ENCODE measurements around the gene RLN2.
"Not testable (repeated sequence)": the region's sequence is repeated elsewhere in the genome, so short reads cannot be mapped to it uniquely, and the experiment has no call there.

The RLN2 gene, protein sequence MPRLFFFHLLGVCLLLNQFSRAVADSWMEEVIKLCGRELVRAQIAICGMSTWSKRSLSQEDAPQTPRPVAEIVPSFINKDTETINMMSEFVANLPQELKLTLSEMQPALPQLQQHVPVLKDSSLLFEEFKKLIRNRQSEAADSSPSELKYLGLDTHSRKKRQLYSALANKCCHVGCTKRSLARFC

DNA sequence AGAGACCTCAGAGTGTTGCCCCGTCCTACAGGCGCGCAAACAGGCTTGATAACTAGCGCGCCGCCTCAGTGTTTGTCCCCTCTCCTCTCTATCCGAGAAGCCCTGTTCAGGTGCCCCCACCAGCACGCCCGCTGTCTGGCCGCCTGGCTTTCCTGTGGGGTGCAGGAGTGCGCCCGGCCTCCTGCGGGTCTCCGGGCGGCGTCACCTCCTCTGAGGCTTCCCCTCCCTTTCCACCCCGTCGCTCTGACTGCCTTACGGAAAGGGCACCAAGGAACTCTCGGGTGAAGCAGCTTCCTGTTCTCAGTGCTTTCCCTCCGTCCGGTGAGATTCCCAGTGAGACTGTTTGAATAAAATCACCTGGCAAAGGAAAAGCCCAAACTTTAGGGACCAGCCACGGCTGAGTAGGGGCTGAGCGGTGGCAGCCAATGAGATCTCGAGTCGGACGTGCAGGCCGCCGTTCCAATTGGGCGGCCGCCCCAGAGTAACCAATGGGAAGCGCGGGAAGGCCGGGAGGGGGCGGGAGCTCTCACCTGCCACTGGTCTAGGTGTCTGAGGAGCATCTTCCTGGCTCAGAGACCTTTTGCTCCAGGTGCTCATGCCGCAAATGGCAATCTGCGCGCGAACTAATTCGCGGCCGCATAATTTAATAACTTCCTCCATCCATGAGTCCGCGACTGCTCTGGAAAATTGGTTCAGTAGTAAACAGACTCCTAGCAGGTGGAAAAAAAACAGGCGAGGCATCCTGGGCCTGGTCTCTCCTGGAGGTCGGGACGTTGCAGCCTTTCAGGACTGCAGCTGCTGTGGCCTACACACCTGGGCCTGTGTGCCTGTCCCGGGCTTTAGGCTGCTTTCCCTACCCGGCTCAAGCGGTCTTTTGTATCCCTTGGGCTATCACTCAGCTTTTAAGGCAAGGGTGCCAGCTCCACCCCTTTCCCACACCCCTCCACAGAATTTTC lies at the start of gene RLN2:
RLN2 (minus strand) TSS at position 877 of the 956 bp plus-strand sequence; CDS start at position 741, 136 bp downstream.
- not testable (repeated sequence) for H3K36me3 ChIP-seq (ENCODE audit: low read depth); H3K27me3 ChIP-seq (ENCODE audit: insufficient read depth, poor library complexity, severe bottlenecking); DNase-seq (ENCODE audit: low spot score); H3K4me3 ChIP-seq (ENCODE audit: severe bottlenecking); H3K4me1 ChIP-seq (ENCODE audit: insufficient read depth, poor library complexity, severe bottlenecking); H3K27ac ChIP-seq (ENCODE audit: poor library complexity, severe bottlenecking); H3K9me3 ChIP-seq (ENCODE audit: severe bottlenecking)
- ATAC-seq (ENCODE audit: low read depth) = peak; percentile 99

DNA sequence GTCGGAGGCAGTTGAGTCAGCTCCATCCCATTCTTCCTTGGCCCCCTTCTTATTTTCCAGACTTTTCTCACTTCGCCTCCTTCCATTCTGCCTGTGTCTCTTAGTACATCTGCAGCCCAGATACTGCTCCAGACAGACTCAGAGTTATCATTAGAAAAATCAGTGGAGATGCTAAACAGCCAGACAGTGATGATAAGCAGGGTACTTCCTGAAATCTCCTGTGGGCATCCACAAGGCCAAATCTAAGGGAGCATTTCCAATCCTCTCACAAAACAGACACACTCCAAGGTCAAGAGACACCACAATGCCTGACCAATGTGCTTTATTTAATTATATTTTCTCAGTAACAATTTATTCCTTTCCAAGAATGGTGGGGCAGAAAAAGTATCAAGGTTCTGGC lies 49.7 kb upstream of the RLN2 start:
- Histone ChIP-seq H3K4me1 (ENCODE audit: insufficient read depth, poor library complexity, severe bottlenecking) (no peaks in the 10 kb centered on the region), H3K9me3 (ENCODE audit: severe bottlenecking) (no peaks in the 10 kb centered on the region), H3K4me3 (ENCODE audit: severe bottlenecking) (no peak overlapping the region), H3K36me3 (ENCODE audit: low read depth) (no peaks in the 10 kb centered on the region), H3K27me3 (ENCODE audit: insufficient read depth, poor library complexity, severe bottlenecking) (no peaks in the 10 kb centered on the region), H3K27ac (ENCODE audit: poor library complexity, severe bottlenecking) (no peak overlapping the region)
- TF ChIP-seq, protein P1, sequence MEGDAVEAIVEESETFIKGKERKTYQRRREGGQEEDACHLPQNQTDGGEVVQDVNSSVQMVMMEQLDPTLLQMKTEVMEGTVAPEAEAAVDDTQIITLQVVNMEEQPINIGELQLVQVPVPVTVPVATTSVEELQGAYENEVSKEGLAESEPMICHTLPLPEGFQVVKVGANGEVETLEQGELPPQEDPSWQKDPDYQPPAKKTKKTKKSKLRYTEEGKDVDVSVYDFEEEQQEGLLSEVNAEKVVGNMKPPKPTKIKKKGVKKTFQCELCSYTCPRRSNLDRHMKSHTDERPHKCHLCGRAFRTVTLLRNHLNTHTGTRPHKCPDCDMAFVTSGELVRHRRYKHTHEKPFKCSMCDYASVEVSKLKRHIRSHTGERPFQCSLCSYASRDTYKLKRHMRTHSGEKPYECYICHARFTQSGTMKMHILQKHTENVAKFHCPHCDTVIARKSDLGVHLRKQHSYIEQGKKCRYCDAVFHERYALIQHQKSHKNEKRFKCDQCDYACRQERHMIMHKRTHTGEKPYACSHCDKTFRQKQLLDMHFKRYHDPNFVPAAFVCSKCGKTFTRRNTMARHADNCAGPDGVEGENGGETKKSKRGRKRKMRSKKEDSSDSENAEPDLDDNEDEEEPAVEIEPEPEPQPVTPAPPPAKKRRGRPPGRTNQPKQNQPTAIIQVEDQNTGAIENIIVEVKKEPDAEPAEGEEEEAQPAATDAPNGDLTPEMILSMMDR (IDR thresholded peaks at IDR 0.05; ENCODE audit: poor library complexity, severe bottlenecking) = no peak
- ATAC-seq (ENCODE audit: low read depth) = no peak
- no peak for DNase-seq (ENCODE audit: low spot score)

DNA sequence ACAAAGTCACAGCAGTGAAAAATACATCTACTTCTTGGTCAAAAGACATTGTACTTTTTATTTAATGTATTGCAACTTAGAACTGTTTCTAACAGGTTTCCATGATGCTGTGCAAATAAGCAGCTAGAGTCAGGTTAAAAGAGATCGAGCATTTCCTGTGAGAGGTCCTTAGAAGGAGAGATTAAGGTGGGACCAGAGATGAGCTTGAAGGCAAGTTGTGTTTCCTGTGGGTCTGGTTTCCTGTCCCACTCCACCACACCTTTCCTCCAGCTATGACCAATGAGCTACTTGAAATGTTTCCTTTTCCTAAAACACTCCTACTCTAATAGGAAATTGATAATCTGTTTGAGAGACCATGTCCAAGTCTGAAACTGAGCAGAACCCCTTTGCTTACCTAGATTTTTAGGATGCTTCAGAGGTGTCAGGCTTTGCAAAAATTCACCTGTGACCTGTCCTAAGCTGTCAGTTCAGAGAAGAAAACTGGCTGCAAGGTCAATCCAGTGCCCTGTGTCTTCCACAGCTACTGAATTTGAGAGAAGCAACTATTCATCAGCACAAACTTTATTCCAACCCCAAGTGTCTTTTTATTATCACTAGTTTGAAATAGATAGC lies 48.2 kb upstream of the RLN2 start:
- no peaks in the 10 kb centered on the region for H3K36me3 ChIP-seq (ENCODE audit: low read depth)
- H3K9me3 ChIP-seq (ENCODE audit: severe bottlenecking) = no peaks in the 10 kb centered on the region
- H3K27ac ChIP-seq (ENCODE audit: poor library complexity, severe bottlenecking) = no peak overlapping the region
- H3K4me1 ChIP-seq (ENCODE audit: insufficient read depth, poor library complexity, severe bottlenecking) = no peaks in the 10 kb centered on the region
- DNase-seq (ENCODE audit: low spot score) (no peak), ATAC-seq (ENCODE audit: low read depth) (no peak)
- H3K4me3 ChIP-seq (ENCODE audit: severe bottlenecking) = no peak overlapping the region
- TF ChIP-seq, protein P1 (IDR thresholded peaks at IDR 0.05; ENCODE audit: poor library complexity, severe bottlenecking) = no peak
- no peaks in the 10 kb centered on the region for H3K27me3 ChIP-seq (ENCODE audit: insufficient read depth, poor library complexity, severe bottlenecking)

DNA sequence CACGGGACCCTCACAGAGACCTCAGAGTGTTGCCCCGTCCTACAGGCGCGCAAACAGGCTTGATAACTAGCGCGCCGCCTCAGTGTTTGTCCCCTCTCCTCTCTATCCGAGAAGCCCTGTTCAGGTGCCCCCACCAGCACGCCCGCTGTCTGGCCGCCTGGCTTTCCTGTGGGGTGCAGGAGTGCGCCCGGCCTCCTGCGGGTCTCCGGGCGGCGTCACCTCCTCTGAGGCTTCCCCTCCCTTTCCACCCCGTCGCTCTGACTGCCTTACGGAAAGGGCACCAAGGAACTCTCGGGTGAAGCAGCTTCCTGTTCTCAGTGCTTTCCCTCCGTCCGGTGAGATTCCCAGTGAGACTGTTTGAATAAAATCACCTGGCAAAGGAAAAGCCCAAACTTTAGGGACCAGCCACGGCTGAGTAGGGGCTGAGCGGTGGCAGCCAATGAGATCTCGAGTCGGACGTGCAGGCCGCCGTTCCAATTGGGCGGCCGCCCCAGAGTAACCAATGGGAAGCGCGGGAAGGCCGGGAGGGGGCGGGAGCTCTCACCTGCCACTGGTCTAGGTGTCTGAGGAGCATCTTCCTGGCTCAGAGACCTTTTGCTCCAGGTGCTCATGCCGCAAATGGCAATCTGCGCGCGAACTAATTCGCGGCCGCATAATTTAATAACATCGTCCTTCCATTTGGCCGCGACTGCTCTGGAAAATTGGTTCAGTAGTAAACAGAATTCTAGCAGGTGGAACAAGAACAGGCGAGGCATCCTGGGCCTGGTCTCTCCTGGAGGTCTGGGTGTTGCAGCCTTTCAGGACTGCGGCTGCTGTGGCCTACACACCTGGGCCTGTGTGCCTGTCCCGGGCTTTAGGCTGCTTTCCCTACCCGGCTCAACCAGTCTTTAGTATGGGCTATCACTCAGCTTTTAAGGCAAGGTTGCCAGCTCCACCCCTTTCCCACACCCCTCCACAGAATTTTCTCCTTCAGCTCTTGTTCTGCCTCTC lies 34.8 kb upstream of the RLN2 start, which contains the start of gene RLN1:
RLN1 (minus strand) TSS at position 885 of the 990 bp plus-strand sequence; CDS start at position 755, 130 bp downstream.
- H3K4me3 ChIP-seq (ENCODE audit: severe bottlenecking); H3K27ac ChIP-seq (ENCODE audit: poor library complexity, severe bottlenecking); H3K9me3 ChIP-seq (ENCODE audit: severe bottlenecking); H3K27me3 ChIP-seq (ENCODE audit: insufficient read depth, poor library complexity, severe bottlenecking); H3K4me1 ChIP-seq (ENCODE audit: insufficient read depth, poor library complexity, severe bottlenecking); H3K36me3 ChIP-seq (ENCODE audit: low read depth); DNase-seq (ENCODE audit: low spot score): not testable (repeated sequence)
- ATAC-seq (ENCODE audit: low read depth) = peak; percentile 100

DNA sequence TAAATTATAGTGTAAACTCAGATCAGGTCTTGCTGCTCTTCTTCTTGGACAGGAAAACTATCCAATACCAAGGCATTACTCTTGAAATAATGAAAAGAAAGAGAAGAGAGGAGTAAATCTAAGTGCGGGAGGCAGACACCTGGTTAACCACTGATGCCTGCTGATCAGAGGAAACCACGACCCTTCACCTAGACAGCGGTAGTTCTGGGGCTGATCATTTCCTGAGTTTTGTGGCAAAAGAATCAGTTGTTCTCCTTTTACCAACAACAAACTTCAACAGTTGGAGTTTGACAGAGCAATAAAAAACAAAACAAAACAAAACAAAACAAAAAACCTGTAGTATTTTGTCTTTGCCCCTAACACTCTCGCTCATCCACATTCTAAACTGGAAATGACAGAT lies 32.2 kb upstream of the RLN2 start:
- Histone ChIP-seq H3K4me1 (ENCODE audit: insufficient read depth, poor library complexity, severe bottlenecking) (no peaks in the 10 kb centered on the region), H3K4me3 (ENCODE audit: severe bottlenecking) (no peak overlapping the region), H3K36me3 (ENCODE audit: low read depth) (no peaks in the 10 kb centered on the region), H3K27me3 (ENCODE audit: insufficient read depth, poor library complexity, severe bottlenecking) (no peaks in the 10 kb centered on the region), H3K27ac (ENCODE audit: poor library complexity, severe bottlenecking) (no peak overlapping the region), H3K9me3 (ENCODE audit: severe bottlenecking) (no peaks in the 10 kb centered on the region)
- TF ChIP-seq, protein P1 (IDR thresholded peaks at IDR 0.05; ENCODE audit: poor library complexity, severe bottlenecking) = no peak
- ATAC-seq (ENCODE audit: low read depth) (no peak), DNase-seq (ENCODE audit: low spot score) (no peak)

DNA sequence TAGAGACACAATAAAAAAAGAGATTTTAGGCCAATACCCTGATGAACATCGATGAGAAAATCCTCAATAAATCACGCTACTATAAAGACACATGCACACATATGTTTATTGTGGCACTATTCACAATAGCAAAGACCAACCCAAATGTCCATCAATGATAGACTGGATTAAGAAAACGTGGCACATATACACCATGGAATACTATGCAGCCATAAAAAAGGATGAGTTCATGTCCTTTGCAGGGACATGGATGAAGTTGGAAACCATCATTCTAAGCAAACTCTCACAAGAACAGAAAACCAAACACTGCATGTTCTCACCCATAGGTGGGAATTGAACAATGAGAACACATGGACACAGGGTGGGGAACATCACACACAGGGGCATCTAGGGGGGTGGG lies 26.8 kb upstream of the RLN2 start:
- DNase-seq (ENCODE audit: low spot score); H3K36me3 ChIP-seq (ENCODE audit: low read depth); H3K4me1 ChIP-seq (ENCODE audit: insufficient read depth, poor library complexity, severe bottlenecking); ATAC-seq (ENCODE audit: low read depth); H3K27ac ChIP-seq (ENCODE audit: poor library complexity, severe bottlenecking); H3K4me3 ChIP-seq (ENCODE audit: severe bottlenecking); H3K9me3 ChIP-seq (ENCODE audit: severe bottlenecking); H3K27me3 ChIP-seq (ENCODE audit: insufficient read depth, poor library complexity, severe bottlenecking): not testable (repeated sequence)

Data from RWPE2 (cell line).